MCF 10A (cell line): Measurements from ENCODE around the gene RPS6KC1. TPM values are rescaled to one million over a fixed set of nuclear protein-coding genes. Genes with fewer than 3 reads are reported as not detected.

Experiments
- BruUV-seq: library from RNA; stranded (reverse); fragments of 400-500 nt; replicated peaks from 2 replicates; lab custom pipeline; 2021; lab: Mats Ljungman, UMichigan
- CTCF ChIA-PET: fragments of 300-600 bp; sonication (Branson Sonifier 250); formaldehyde crosslinking; extraction: SDS; loops from one replicate; lab custom pipeline; 2021; ENCODE audit warnings: antibody characterized with exemption, inconsistent platforms; lab: Yijun Ruan, JAX
- POLR2A ChIA-PET: fragments of 300-600, 350-650 bp; sonication (Branson Sonifier 250); formaldehyde crosslinking; extraction: SDS; loops from one replicate; lab custom pipeline; 2020; ENCODE audit warnings: antibody characterized with exemption, inconsistent platforms; lab: Yijun Ruan, JAX
- DNase-seq: peaks from one replicate; pipeline ENCODE4 v3.0.0-alpha.2; 2018; ENCODE audit not compliant: unreplicated experiment
- H3K27ac Mint-ChIP-seq: one replicate; pipeline ENCODE4 v1.8.0; 2022; ENCODE audit warnings: mild to moderate bottlenecking, low read depth, mixed read lengths; ENCODE audit not compliant: unreplicated experiment
- H3K27me3 Mint-ChIP-seq: one replicate; pipeline ENCODE4 v1.8.0; 2022; ENCODE audit warnings: mixed read lengths; ENCODE audit not compliant: insufficient read depth, unreplicated experiment
- H3K36me3 Mint-ChIP-seq: one replicate; pipeline ENCODE4 v1.8.0; 2022; ENCODE audit warnings: mild to moderate bottlenecking, moderate library complexity, mixed read lengths; ENCODE audit not compliant: insufficient read depth, unreplicated experiment
- H3K4me1 Mint-ChIP-seq: one replicate; pipeline ENCODE4 v1.8.0; 2022; ENCODE audit warnings: mixed read lengths; ENCODE audit not compliant: insufficient read depth, unreplicated experiment
- H3K4me3 Mint-ChIP-seq: one replicate; pipeline ENCODE4 v1.8.0; 2022; ENCODE audit warnings: mild to moderate bottlenecking, moderate library complexity, mixed read lengths; ENCODE audit not compliant: unreplicated experiment
- H3K9me3 Mint-ChIP-seq: one replicate; pipeline ENCODE4 v1.8.0; 2022; ENCODE audit warnings: mixed read lengths; ENCODE audit not compliant: unreplicated experiment
- CTCF ChIP-seq: fragments of 200-600 bp; IDR thresholded peaks from one replicate; pipeline ENCODE4 v1.8.0; 2022; ENCODE audit warnings: antibody characterized with exemption, mild to moderate bottlenecking; ENCODE audit not compliant: unreplicated experiment
- intact Hi-C: fragments of 100-400 bp; cut with micrococcal nuclease; formaldehyde crosslinking; loops from 2 replicates; pipeline ENCODE4 v1.14.1; 2022
- total RNA-seq: library from RNA; stranded (reverse); gene quantifications from 2 replicates; pipeline ENCODE4 v1.2.3, GENCODE V29; 2022

Gene RPS6KC1
- total RNA-seq, 1 experiment from 2014 or later = 24.5 TPM

DNA sequence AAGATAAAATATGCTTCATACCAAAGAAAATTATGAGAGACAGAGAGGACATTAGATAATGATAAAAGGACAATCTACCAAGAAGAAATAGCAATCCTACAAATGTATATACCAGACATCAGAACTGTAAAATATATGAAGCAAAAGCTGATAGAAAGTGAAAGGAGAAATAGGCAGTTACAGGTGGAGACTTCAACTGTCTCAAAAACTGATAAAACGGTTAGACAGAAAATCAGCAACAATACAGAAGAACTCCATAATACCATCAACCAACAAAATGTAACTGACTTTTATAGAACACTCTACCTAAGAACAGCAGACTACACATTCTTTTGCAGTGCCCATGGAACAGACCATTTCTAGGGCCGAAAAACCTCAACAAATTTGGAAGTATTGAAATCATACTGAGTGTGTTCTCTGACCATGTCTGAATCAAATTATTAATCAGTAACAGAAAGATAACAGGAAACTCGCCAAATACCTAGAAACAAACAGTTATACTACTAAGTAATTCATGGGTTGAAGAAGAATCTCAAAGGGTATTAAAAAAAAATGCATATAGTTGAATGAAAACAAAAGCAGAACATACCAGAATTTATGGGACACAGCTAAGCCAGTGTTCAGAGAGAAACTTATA, 132.1 kb downstream of the RPS6KC1 start:
- no peak overlapping the region for H3K4me3 Mint-ChIP-seq
- H3K9me3 Mint-ChIP-seq = peaks cover 18% of the 10 kb centered on the region
- CTCF ChIA-PET = interaction anchor here (0.6 to 0.8 kb wide), 2 partner anchors 16 to 961 kb away, joined by 3 to 4 read pairs; no protein-coding TSS in a partner anchor
- no peak for DNase-seq
- intact Hi-C loops = no loop called here
- POLR2A ChIA-PET = interaction anchor here (0.6 to 1.4 kb wide), 2 partner anchors 19 to 71 kb away, joined by 3 to 4 read pairs; no protein-coding TSS in a partner anchor
- no peaks in the 10 kb centered on the region for H3K27me3 Mint-ChIP-seq
- H3K36me3 Mint-ChIP-seq = peaks cover 6% of the 10 kb centered on the region
- H3K4me1 Mint-ChIP-seq = no peaks in the 10 kb centered on the region
- no TSS peak for BruUV-seq
- H3K27ac Mint-ChIP-seq = no peak overlapping the region
- TF ChIP-seq CTCF = no peak

GRCh38 chr1:213186168-213186567, 135.1 kb downstream of the RPS6KC1 start:
- CTCF ChIA-PET = interaction anchor here (0.6 to 0.7 kb wide), 3 partner anchors 9 to 1028 kb away, joined by 3 to 4 read pairs (median 3); no protein-coding TSS in a partner anchor
- H3K4me3 Mint-ChIP-seq = no peak overlapping the region
- TF ChIP-seq CTCF = no peak

GRCh38 chr1:213192026-213192425, 141.0 kb downstream of the RPS6KC1 start:
- H3K27ac Mint-ChIP-seq = no peak overlapping the region
- H3K27me3 Mint-ChIP-seq = no peaks in the 10 kb centered on the region
- no peak for TF ChIP-seq CTCF
- no TSS peak for BruUV-seq
- H3K4me1 Mint-ChIP-seq = no peaks in the 10 kb centered on the region
- peaks cover 12% of the 10 kb centered on the region for H3K9me3 Mint-ChIP-seq
- H3K36me3 Mint-ChIP-seq = no peaks in the 10 kb centered on the region
- no peak overlapping the region for H3K4me3 Mint-ChIP-seq
- intact Hi-C loops = no loop called here
- CTCF ChIA-PET = interaction anchor here (0.9 kb wide), 1 partner anchor 59 kb away, joined by 3 read pairs; no protein-coding TSS in a partner anchor
- POLR2A ChIA-PET = interaction anchor here (0.6 kb wide), 1 partner anchor 1380 kb away, joined by 3 read pairs; no protein-coding TSS in a partner anchor
- no peak for DNase-seq

More at GRCh38 chr1:213186168-213186567, 135.1 kb downstream of the RPS6KC1 start:
- peaks cover 6% of the 10 kb centered on the region for H3K36me3 Mint-ChIP-seq
- no TSS peak for BruUV-seq
- H3K9me3 Mint-ChIP-seq = peaks cover 30% of the 10 kb centered on the region
- H3K27ac Mint-ChIP-seq = peak overlapping the region; percentile 18
- H3K27me3 Mint-ChIP-seq = no peaks in the 10 kb centered on the region
- intact Hi-C loops = no loop called here
- H3K4me1 Mint-ChIP-seq = no peaks in the 10 kb centered on the region
- DNase-seq = no peak
- POLR2A ChIA-PET = interaction anchor here (1.6 kb wide), 1 partner anchor 63 kb away, joined by 3 read pairs; no protein-coding TSS in a partner anchor

DNA sequence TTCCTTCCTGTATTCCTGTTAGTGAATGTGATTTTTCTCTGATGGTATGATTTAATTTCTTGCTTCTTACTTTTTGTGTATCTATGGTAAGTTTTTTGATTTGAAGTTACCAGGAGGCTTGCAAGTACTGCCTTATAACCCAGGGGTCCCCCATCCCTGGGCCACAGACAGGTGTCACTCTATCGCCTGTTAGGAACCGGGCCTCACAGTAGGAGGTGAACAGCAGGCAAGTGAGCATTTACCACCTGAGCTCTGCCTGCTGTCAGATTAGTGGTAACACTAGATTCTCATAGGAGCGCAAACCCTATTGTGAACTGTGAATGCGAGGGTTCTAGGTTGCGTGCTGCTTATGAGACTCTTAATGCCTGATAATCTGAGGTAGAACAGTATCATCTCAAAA, 143.3 kb downstream of the RPS6KC1 start:
- POLR2A ChIA-PET = no interaction called here
- H3K27ac Mint-ChIP-seq = peak overlapping the region; percentile 0

More for the DNA sequence above, 143.3 kb downstream of the RPS6KC1 start:
- Mint-ChIP-seq H3K9me3 (peaks cover 20% of the 10 kb centered on the region), H3K36me3 (peaks cover 9% of the 10 kb centered on the region), H3K4me3 (no peak overlapping the region), H3K27me3 (no peaks in the 10 kb centered on the region), H3K4me1 (no peaks in the 10 kb centered on the region)
- no TSS peak for BruUV-seq
- no peak for TF ChIP-seq CTCF
- no peak for DNase-seq
- intact Hi-C loops = no loop called here
- CTCF ChIA-PET = interaction anchor here (0.7 kb wide), 1 partner anchor 15 kb away, joined by 4 read pairs; no protein-coding TSS in a partner anchor
